Measurements from ENCODE around the gene NFAM1. TPM values are rescaled to one million over a fixed set of nuclear protein-coding genes. Genes with fewer than 3 reads are reported as not detected.

NFAM1 gene
- total and polyA plus RNA-seq, 2 experiments from 2014 or later: 0.53 to 1.0 TPM

DNA sequence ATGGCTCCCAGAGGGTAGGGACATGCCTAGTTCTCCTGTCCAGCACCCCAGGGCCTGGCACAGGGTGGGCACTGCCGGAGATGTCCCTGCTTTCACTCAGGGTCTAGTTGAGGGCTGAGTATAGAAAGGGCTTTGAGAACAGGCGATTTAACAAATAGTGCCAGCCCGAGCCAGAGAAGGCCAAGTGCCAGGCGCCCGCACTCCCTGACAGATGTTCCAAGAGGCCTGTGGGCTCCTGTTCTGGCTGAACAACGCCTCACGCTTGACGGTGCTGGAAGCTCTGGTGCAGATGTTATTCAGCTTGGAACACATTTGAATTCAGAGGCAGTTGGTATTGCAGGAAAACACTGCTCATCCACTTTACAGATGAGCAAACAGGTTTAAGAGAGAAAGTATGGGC lies 46.5 kb downstream of the NFAM1 start:
- H3K4me2 ChIP-seq: no peak overlapping the region
- no peak overlapping the region for H3K27ac ChIP-seq
- H3K9me3 ChIP-seq (ENCODE audit: low read depth): no peaks in the 10 kb centered on the region
- WGBS (ENCODE audit: low lambda C conversion rate, missing lambda C conversion rate): 94% methylated on average over 8 of the region's 8 CpGs
- no peaks in the 10 kb centered on the region for H3K79me2 ChIP-seq
- H4K20me1 ChIP-seq (ENCODE audit: insufficient read depth, poor library complexity, severe bottlenecking): no peaks in the 10 kb centered on the region
- no peak overlapping the region for H3K4me3 ChIP-seq
- H3K27me3 ChIP-seq: no peaks in the 10 kb centered on the region
- no peak overlapping the region for H2AFZ ChIP-seq
- no peak for DNase-seq (ENCODE audit: low spot score)
- TF ChIP-seq EZH2 (IDR thresholded peaks at IDR 0.05; ENCODE audit: borderline replicate concordance): no peak
- TF ChIP-seq, protein P1, sequence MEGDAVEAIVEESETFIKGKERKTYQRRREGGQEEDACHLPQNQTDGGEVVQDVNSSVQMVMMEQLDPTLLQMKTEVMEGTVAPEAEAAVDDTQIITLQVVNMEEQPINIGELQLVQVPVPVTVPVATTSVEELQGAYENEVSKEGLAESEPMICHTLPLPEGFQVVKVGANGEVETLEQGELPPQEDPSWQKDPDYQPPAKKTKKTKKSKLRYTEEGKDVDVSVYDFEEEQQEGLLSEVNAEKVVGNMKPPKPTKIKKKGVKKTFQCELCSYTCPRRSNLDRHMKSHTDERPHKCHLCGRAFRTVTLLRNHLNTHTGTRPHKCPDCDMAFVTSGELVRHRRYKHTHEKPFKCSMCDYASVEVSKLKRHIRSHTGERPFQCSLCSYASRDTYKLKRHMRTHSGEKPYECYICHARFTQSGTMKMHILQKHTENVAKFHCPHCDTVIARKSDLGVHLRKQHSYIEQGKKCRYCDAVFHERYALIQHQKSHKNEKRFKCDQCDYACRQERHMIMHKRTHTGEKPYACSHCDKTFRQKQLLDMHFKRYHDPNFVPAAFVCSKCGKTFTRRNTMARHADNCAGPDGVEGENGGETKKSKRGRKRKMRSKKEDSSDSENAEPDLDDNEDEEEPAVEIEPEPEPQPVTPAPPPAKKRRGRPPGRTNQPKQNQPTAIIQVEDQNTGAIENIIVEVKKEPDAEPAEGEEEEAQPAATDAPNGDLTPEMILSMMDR (IDR thresholded peaks at IDR 0.05; ENCODE audit: poor library complexity): no peak
- no peak for TF ChIP-seq EZH2phosphoT487 (IDR thresholded peaks at IDR 0.05; ENCODE audit: low read depth, severe bottlenecking, unreplicated experiment)
- H3K36me3 ChIP-seq (replicated peaks; ENCODE audit: insufficient read depth, low read depth): no peaks in the 10 kb centered on the region
- H3K9me2 ChIP-seq (replicated peaks; ENCODE audit: insufficient read depth): no peaks in the 10 kb centered on the region
- H3K4me1 ChIP-seq (ENCODE audit: insufficient read depth): peaks cover 7% of the 10 kb centered on the region

DNA sequence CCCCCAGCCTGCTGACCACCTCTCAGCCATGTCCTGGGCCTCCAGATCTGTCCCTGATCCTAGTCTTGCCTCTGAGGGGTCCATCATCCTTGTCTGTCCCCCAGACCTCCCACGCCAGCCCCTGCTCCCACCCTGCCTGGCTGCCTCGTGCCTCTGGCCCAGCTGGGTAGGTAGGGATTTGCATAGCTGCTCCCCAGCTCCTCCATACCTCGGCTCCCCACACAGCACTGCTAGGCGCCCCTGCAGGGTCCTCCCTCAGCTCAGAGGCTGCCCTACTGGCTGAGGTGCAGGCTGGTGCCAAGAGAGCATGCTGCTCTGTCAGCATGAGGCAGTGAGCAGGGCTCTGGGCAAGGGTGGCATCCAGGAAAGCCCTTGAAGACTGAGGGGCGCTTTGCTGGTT lies 47.7 kb downstream of the NFAM1 start:
- Histone ChIP-seq H4K20me1 (ENCODE audit: insufficient read depth, poor library complexity, severe bottlenecking) (no peaks in the 10 kb centered on the region), H2AFZ (no peak overlapping the region), H3K9me3 (ENCODE audit: low read depth) (no peaks in the 10 kb centered on the region), H3K27me3 (no peaks in the 10 kb centered on the region), H3K36me3 (replicated peaks; ENCODE audit: insufficient read depth, low read depth) (no peaks in the 10 kb centered on the region), H3K4me2 (no peak overlapping the region), H3K4me3 (no peak overlapping the region), H3K79me2 (no peaks in the 10 kb centered on the region), H3K4me1 (ENCODE audit: insufficient read depth) (peaks cover 15% of the 10 kb centered on the region), H3K27ac (no peak overlapping the region), H3K9me2 (replicated peaks; ENCODE audit: insufficient read depth) (no peaks in the 10 kb centered on the region)
- WGBS (ENCODE audit: low lambda C conversion rate, missing lambda C conversion rate): 84% methylated on average over 5 of the region's 5 CpGs
- TF ChIP-seq EZH2phosphoT487 (IDR thresholded peaks at IDR 0.05; ENCODE audit: low read depth, severe bottlenecking, unreplicated experiment) (no peak), EZH2 (IDR thresholded peaks at IDR 0.05; ENCODE audit: borderline replicate concordance) (no peak)
- TF ChIP-seq, protein P1 (IDR thresholded peaks at IDR 0.05; ENCODE audit: poor library complexity): no peak
- DNase-seq (ENCODE audit: low spot score): no peak

DNA sequence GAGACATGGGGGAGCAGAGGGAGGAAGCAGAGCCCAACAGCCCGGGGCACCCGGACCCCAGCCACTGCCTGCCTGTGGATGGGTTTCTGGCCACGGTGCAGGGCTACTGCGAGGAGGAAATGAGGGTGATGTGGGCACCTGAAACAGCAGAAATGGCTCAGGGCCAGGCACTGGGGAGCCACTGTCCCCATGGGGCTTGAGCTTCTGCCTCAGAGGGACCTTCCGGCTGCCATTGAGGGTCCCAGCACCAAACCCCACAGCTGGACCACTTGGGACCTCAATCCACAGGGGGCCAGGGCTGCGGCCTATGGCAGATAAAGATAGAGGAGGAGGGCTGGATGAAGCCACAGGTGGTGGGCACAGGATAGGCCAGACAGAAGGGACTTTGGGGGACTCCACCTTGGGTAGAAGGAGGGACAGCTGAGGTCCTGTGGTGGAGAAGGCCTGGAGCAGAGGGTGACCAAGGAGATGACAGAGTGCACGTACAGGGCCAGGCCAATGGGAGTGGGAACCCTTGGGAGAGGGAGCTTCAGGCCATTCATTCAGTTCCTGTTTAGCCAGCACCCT lies 48.3 kb downstream of the NFAM1 start:
- Histone ChIP-seq H3K9me3 (ENCODE audit: low read depth) (no peaks in the 10 kb centered on the region), H3K4me3 (no peak overlapping the region), H3K4me1 (ENCODE audit: insufficient read depth) (peaks cover 15% of the 10 kb centered on the region), H3K36me3 (replicated peaks; ENCODE audit: insufficient read depth, low read depth) (no peaks in the 10 kb centered on the region), H3K9me2 (replicated peaks; ENCODE audit: insufficient read depth) (no peaks in the 10 kb centered on the region), H3K79me2 (no peaks in the 10 kb centered on the region), H2AFZ (no peak overlapping the region), H3K27ac (no peak overlapping the region), H4K20me1 (ENCODE audit: insufficient read depth, poor library complexity, severe bottlenecking) (no peaks in the 10 kb centered on the region), H3K4me2 (no peak overlapping the region), H3K27me3 (no peaks in the 10 kb centered on the region)
- WGBS (ENCODE audit: low lambda C conversion rate, missing lambda C conversion rate): 99% methylated on average over 7 of the region's 7 CpGs
- TF ChIP-seq EZH2phosphoT487 (IDR thresholded peaks at IDR 0.05; ENCODE audit: low read depth, severe bottlenecking, unreplicated experiment) (no peak), EZH2 (IDR thresholded peaks at IDR 0.05; ENCODE audit: borderline replicate concordance) (no peak)
- TF ChIP-seq, protein P1 (IDR thresholded peaks at IDR 0.05; ENCODE audit: poor library complexity): no peak
- DNase-seq (ENCODE audit: low spot score): no peak
